K562 (cell line): ENCODE results near the gene AP1G1. TPM values are rescaled to one million over a fixed set of nuclear protein-coding genes. Genes with fewer than 3 reads are reported as not detected.

Experiments used
- ATAC-seq: fragments of 200-7000 bp; cut with Tn5 transposase; 3 replicates; pipeline ENCODE4 v1.9.1; 2020; ENCODE audit warnings: moderate library complexity
- BruUV-seq: library from RNA; stranded (reverse); fragments of 400-500 nt; replicated peaks from 2 replicates; lab custom pipeline; 2021; lab: Mats Ljungman, UMichigan
- CTCF ChIA-PET: fragments of 300-600 bp; formaldehyde crosslinking; extraction: SDS; loops from one replicate; lab custom pipeline; 2021; ENCODE audit warnings: low intra/inter-chr PET ratio; lab: Yijun Ruan, JAX
- POLR2A ChIA-PET: fragments of 300-600, 350-650 bp; sonication (Branson Sonifier 250); formaldehyde crosslinking; extraction: SDS; loops from one replicate; lab custom pipeline; 2021; ENCODE audit warnings: antibody characterized with exemption, inconsistent platforms; lab: Yijun Ruan, JAX
- DNase-seq, 4 experiments: peaks; one replicate each; pipeline versions ENCODE4 v3.0.0 to v3.0.0-alpha.2; 2011 to 2018; ENCODE audit warnings: low spot score in 3 of 4, mixed read lengths in 3 of 4; ENCODE audit errors: extremely low read depth in 1 of 4
- FAIRE-seq: peaks from 2 replicates; lab custom pipeline; 2011; peaks lifted over from hg19 to GRCh38; lab: Jason Lieb, UNC
- H2AFZ ChIP-seq: 2 replicates; pipeline ENCODE4 v1.6.0; 2011; ENCODE audit warnings: low read depth, low read length, control low read depth, inconsistent platforms
- H3K27ac ChIP-seq: fragments of 200-600 bp; 3 replicates; pipeline ENCODE4 v1.8.0; 2011; ENCODE audit warnings: low read depth, mild to moderate bottlenecking, control low read depth, inconsistent platforms, low read length, moderate library complexity, mixed read lengths; ENCODE audit errors: extremely low read depth
- H3K27me3 ChIP-seq, 2 experiments: fragments of 300-600 bp in 1 of 2; 2 replicates in 1 of 2; 3 replicates in 1 of 2; pipeline versions ENCODE4 v1.6.0 to v1.8.0; 2011; ENCODE audit warnings: inconsistent platforms in 2 of 2, low read length in 2 of 2, mild to moderate bottlenecking in 1 of 2, mixed read lengths in 1 of 2, moderate library complexity in 1 of 2; ENCODE audit not compliant: control insufficient read depth in 2 of 2, insufficient read depth in 2 of 2
- H3K36me3 ChIP-seq: fragments of 300-600 bp; 3 replicates; pipeline ENCODE4 v1.8.0; 2011; ENCODE audit warnings: mild to moderate bottlenecking, low read length, inconsistent platforms; ENCODE audit not compliant: control insufficient read depth, insufficient read depth
- H3K4me1 ChIP-seq, 2 experiments: fragments of 200-600 bp in 1 of 2; replicated peaks in 1 of 2; 2 replicates in 1 of 2; 3 replicates in 1 of 2; pipeline versions ENCODE4 v1.5.1 to v1.8.0; 2011; ENCODE audit warnings: inconsistent platforms in 2 of 2, low read length in 2 of 2, mild to moderate bottlenecking in 1 of 2, mixed read lengths in 1 of 2, moderate library complexity in 1 of 2; ENCODE audit not compliant: control insufficient read depth in 2 of 2, insufficient read depth in 2 of 2
- H3K4me2 ChIP-seq: 2 replicates; pipeline ENCODE4 v1.6.1; 2011; ENCODE audit warnings: low read length, control low read depth, inconsistent platforms, mixed read lengths; ENCODE audit not compliant: insufficient read depth
- H3K4me3 ChIP-seq: fragments of 200-600 bp; sonication (generic), shearing (Covaris generic); 2 replicates; pipeline ENCODE4 v1.5.1; 2016; ENCODE audit warnings: control low read depth, inconsistent platforms
- H3K79me2 ChIP-seq: fragments of 200-600 bp; 3 replicates; pipeline ENCODE4 v1.8.0; 2011; ENCODE audit warnings: low read length, inconsistent platforms; ENCODE audit not compliant: control insufficient read depth, insufficient read depth
- H3K9ac ChIP-seq, 2 experiments: 2 replicates each; pipeline versions ENCODE4 v1.6.0 to v1.6.1; 2011; ENCODE audit warnings: low read depth in 2 of 2, low read length in 2 of 2, control low read depth in 1 of 2, inconsistent platforms in 1 of 2, mild to moderate bottlenecking in 1 of 2, mixed read lengths in 1 of 2; ENCODE audit not compliant: insufficient read depth in 1 of 2
- H3K9me1 ChIP-seq: one replicate; pipeline ENCODE4 v1.6.0; 2011; ENCODE audit warnings: inconsistent platforms, mild to moderate bottlenecking, low read length, moderate library complexity; ENCODE audit not compliant: control insufficient read depth, insufficient read depth
- H3K9me3 ChIP-seq: replicated peaks from 2 replicates; pipeline ENCODE4 v1.5.1; 2011; ENCODE audit warnings: low read depth, low read length, inconsistent platforms; ENCODE audit not compliant: control insufficient read depth, insufficient read depth
- H4K20me1 ChIP-seq: replicated peaks from 2 replicates; pipeline ENCODE4 v1.6.1; 2011; ENCODE audit warnings: low read length, inconsistent platforms, mixed read lengths; ENCODE audit not compliant: control insufficient read depth, insufficient read depth
- CBFA2T3 ChIP-seq: fragments of 450-650 bp; IDR thresholded peaks from 2 replicates; pipeline ENCODE4 v1.6.1; 2017
- CBX2 ChIP-seq: fragments of 200-600 bp; sonication (generic); IDR thresholded peaks from one replicate; pipeline ENCODE4 v1.6.1; 2012; ENCODE audit warnings: mild to moderate bottlenecking, low read length, inconsistent platforms; ENCODE audit not compliant: insufficient read depth, poor library complexity, severe bottlenecking
- DPF2 ChIP-seq: fragments of 450-650 bp; IDR thresholded peaks from 2 replicates; pipeline ENCODE4 v1.6.1; 2016
- E2F6 ChIP-seq, 2 experiments: IDR thresholded peaks; 2 replicates each; pipeline ENCODE4 v1.6.1; 2011; ENCODE audit warnings: borderline replicate concordance in 1 of 2, control low read depth in 1 of 2, low read depth in 1 of 2, low read length in 1 of 2, mild to moderate bottlenecking in 1 of 2, mixed read lengths in 1 of 2, moderate library complexity in 1 of 2; ENCODE audit not compliant: insufficient read depth in 1 of 2, insufficient read length in 1 of 2, poor library complexity in 1 of 2, severe bottlenecking in 1 of 2; ENCODE audit errors: extremely low read depth in 1 of 2
- FOXJ2 ChIP-seq: fragments of 200-800 bp; sonication (Bioruptor generic); IDR thresholded peaks from 2 replicates; pipeline ENCODE4 v1.6.1; 2016; ENCODE audit warnings: missing genetic modification characterization, missing compliant biosample characterization
- KLF6 ChIP-seq: fragments of 250-450 bp; sonication (Bioruptor Pico); IDR thresholded peaks from 2 replicates; pipeline ENCODE4 v1.4.0; 2020; ENCODE audit warnings: mild to moderate bottlenecking, moderate library complexity, borderline replicate concordance
- MAFG ChIP-seq: fragments of 450-650 bp; conservative IDR thresholded peaks from 2 replicates; pipeline ENCODE4 v1.6.1; 2016; ENCODE audit warnings: missing genetic modification characterization, missing compliant biosample characterization
- MBD2 ChIP-seq: sonication (generic); IDR thresholded peaks from 2 replicates; pipeline ENCODE4 v1.6.1; 2016; ENCODE audit warnings: low read depth, borderline replicate concordance
- MEIS2 ChIP-seq: fragments of 450-650 bp; IDR thresholded peaks from 2 replicates; pipeline ENCODE4 v1.6.1; 2014; ENCODE audit warnings: mild to moderate bottlenecking; ENCODE audit not compliant: partially characterized antibody
- NCOR1 ChIP-seq: fragments of 450-650 bp; IDR thresholded peaks from 2 replicates; pipeline ENCODE4 v1.6.1; 2016; ENCODE audit warnings: mild to moderate bottlenecking, moderate library complexity
- PBX2 ChIP-seq, 2 experiments: IDR thresholded peaks in 1 of 2; conservative IDR thresholded peaks in 1 of 2; 2 replicates each; pipeline ENCODE4 v1.6.1; 2016; ENCODE audit warnings: low read depth in 2 of 2, mild to moderate bottlenecking in 1 of 2, missing compliant biosample characterization in 1 of 2, missing genetic modification characterization in 1 of 2, moderate library complexity in 1 of 2
- SMARCE1 ChIP-seq: fragments of 450-650 bp; IDR thresholded peaks from 2 replicates; pipeline ENCODE4 v1.7.1; 2016; ENCODE audit warnings: mild to moderate bottlenecking
- STAT5A ChIP-seq: IDR thresholded peaks from 2 replicates; pipeline ENCODE4 v1.6.1; 2012; ENCODE audit warnings: low read length, inconsistent platforms, borderline replicate concordance
- THAP7 ChIP-seq: fragments of 250-450 bp; sonication (Bioruptor Pico); IDR thresholded peaks from 2 replicates; pipeline ENCODE4 v1.5.0; 2021
- THRAP3 ChIP-seq: fragments of 450-650 bp; IDR thresholded peaks from 2 replicates; pipeline ENCODE4 v1.6.1; 2016; ENCODE audit warnings: mild to moderate bottlenecking, inconsistent platforms, borderline replicate concordance
- ZEB2 ChIP-seq: fragments of 450-650 bp; IDR thresholded peaks from 2 replicates; pipeline ENCODE4 v1.6.1; 2016
- ZNF584 ChIP-seq: fragments of 200-800 bp; sonication (Bioruptor generic); IDR thresholded peaks from 2 replicates; pipeline ENCODE4 v1.6.1; 2016; ENCODE audit warnings: low read depth, mild to moderate bottlenecking, missing genetic modification characterization, missing compliant biosample characterization
- WGBS: fragments of 100-300 bp; shearing (Covaris generic); methylation state at CpG from one replicate; pipeline ENCODE4 v1.1.6; 2016; ENCODE audit warnings: low coverage, mixed read lengths; ENCODE audit not compliant: insufficient coverage; ENCODE audit errors: missing lambda C conversion rate; 5-methylcytosine and 5-hydroxymethylcytosine counted together
- in situ Hi-C: fragments of 300-500 bp; cut with MboI; formaldehyde crosslinking; loops from 4 replicates; pipeline ENCODE4 v1.15.0; 2018; ENCODE audit warnings: inconsistent platforms, mixed read lengths
- intact Hi-C: fragments of 100-400 bp; cut with micrococcal nuclease; formaldehyde crosslinking; loops from 2 replicates; pipeline ENCODE4 v1.14.2; 2022
- polyA plus RNA-seq, 8 experiments: library from polyadenylated mRNA; depleted of rRNA in 4 of 8; stranded (reverse) in 5 of 8; unstranded in 3 of 8; fragments of >200 nt; fragmentation: Nextera tagmentation in 2 of 8; fragmentation: Illumina TruSeq in 1 of 8; extraction: Ambion mirVana in 2 of 8; extraction: Trizol in 1 of 8; gene quantifications; 2 replicates each; pipeline versions ENCODE4 v1.2.1 to v1.2.3, GENCODE V29; 2011 to 2014; ENCODE audit warnings: inconsistent platforms in 1 of 8, missing spikeins in 1 of 8
- total RNA-seq, 7 experiments: library from RNA; depleted of rRNA in 6 of 7; stranded (reverse); fragments of >200 nt in 6 of 7; fragmentation: Illumina TruSeq in 2 of 7; extraction: Trizol in 2 of 7; gene quantifications; 2 replicates each; pipeline versions ENCODE4 v1.2.1 to v1.2.3, GENCODE V29; 2011 to 2021; ENCODE audit warnings: low replicate concordance in 1 of 7
- TF ChIP-seq, protein P1 (sequence below): fragments of 450-650 bp; formaldehyde crosslinking; IDR thresholded peaks from 2 replicates; pipeline ENCODE4 v1.4.0; 2020; ENCODE audit warnings: mild to moderate bottlenecking

Gene AP1G1
- total and polyA plus RNA-seq, 9 of the 15 experiments (the other 6 are each of a cell fraction or from before 2014, with no cell fraction given): 7.0 to 59.2 (median 42.0) TPM

DNA sequence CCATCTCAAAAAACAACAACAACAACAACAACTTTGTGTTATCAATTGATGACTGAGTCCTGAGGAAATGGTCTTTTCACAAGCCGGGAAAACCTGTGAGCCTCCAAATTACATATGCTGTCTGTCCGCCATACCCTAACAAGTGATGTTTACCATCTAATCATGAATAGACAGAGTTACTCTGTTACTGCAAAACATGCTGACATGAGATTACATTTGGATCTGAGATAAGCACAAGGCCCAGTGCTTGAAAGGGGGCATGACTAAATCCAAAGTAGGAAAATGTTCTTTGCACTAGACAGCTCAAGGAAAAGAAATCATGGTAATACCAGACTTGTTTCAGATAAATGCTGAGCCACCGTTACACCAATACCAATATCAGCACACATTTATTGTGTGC lies 28.5 kb upstream of the AP1G1 start:
- peak; percentile 75 for ATAC-seq
- intact Hi-C loops: no loop called here
- Histone ChIP-seq H3K27ac (no peak overlapping the region), H3K9ac (no peak overlapping the region), H3K9me1 (no peaks in the 10 kb centered on the region), H3K79me2 (no peaks in the 10 kb centered on the region), H2AFZ (peak overlapping the region; percentile 54; the same call in 1 of the 2 replicates), H3K36me3 (no peaks in the 10 kb centered on the region), H3K4me3 (no peak overlapping the region), H3K27me3 (no peaks in the 10 kb centered on the region), H3K4me1 (peaks cover 0 to 5% of the 10 kb centered on the region in 2 experiments; a peak in 1 of 5 replicates), H3K4me2 (0 out of 2 replicates have a peak overlapping the region, but pooled peaks have one; percentile 29), H3K9me3 (no peaks in the 10 kb centered on the region), H4K20me1 (no peaks in the 10 kb centered on the region)
- WGBS: 19% methylated on average over 3 of the region's 3 CpGs
- peak in 2 of 4 experiments; percentile 35 to 52 for DNase-seq
- ChIA-PET POLR2A (interaction anchor here (0.9 to 1.1 kb wide), 2 partner anchors 9 to 16 kb away, joined by 3 to 5 read pairs; partner anchors contain the start of gene ATXN1L), CTCF (no interaction called here)
- BruUV-seq: no TSS peak
- in situ Hi-C loops: no loop called here
- no peak for FAIRE-seq
- TF ChIP-seq, protein P1, sequence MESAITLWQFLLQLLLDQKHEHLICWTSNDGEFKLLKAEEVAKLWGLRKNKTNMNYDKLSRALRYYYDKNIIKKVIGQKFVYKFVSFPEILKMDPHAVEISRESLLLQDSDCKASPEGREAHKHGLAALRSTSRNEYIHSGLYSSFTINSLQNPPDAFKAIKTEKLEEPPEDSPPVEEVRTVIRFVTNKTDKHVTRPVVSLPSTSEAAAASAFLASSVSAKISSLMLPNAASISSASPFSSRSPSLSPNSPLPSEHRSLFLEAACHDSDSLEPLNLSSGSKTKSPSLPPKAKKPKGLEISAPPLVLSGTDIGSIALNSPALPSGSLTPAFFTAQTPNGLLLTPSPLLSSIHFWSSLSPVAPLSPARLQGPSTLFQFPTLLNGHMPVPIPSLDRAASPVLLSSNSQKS (CRISPR knock-in tag): no peak
- TF ChIP-seq PBX2 (CRISPR knock-in tag; IDR thresholded peaks at IDR 0.05; ENCODE audit: low read depth) (no peak), PBX2 (tag; conservative IDR thresholded peaks at IDR 0.05; ENCODE audit: low read depth) (no peak), KLF6 (no peak), THRAP3 (no peak), NCOR1 (peak; percentile 70), MEIS2 (peak; percentile 43), MAFG (peak; percentile 86), CBFA2T3 (peak; percentile 88), SMARCE1 (peak; percentile 78; the same call in 1 of the 2 replicates), FOXJ2 (peak; percentile 46; the same call in 1 of the 2 replicates), DPF2 (peak; percentile 87), THAP7 (no peak), CBX2 (no peak), ZEB2 (no peak), ZNF584 (CRISPR knock-in tag) (no peak), E2F6 (IDR thresholded peaks at IDR 0.05; ENCODE audit: borderline replicate concordance in 1 of 2, extremely low read depth in 1 of 2, insufficient read depth in 1 of 2, insufficient read length in 1 of 2, low read depth in 1 of 2, low read length in 1 of 2, poor library complexity in 1 of 2, severe bottlenecking in 1 of 2) (no peak), STAT5A (no peak; the same call in 1 of the 2 replicates), MBD2 (no peak)
